A673 (cell line): ENCODE data around the gene ADRA2C. TPM values are rescaled to one million over a fixed set of nuclear protein-coding genes. Genes with fewer than 3 reads are reported as not detected.

Experiments used
- BruUV-seq: library from RNA; stranded (reverse); fragments of 400-500 nt; replicated peaks from 2 replicates; lab custom pipeline; 2021; lab: Mats Ljungman, UMichigan
- CTCF ChIA-PET: fragments of 300-600 bp; sonication (Branson Sonifier 250); formaldehyde crosslinking; loops from one replicate; lab custom pipeline; 2022; ENCODE audit warnings: antibody characterized with exemption; lab: Charles Lee
- POLR2A ChIA-PET: fragments of 300-600 bp; sonication (Branson Sonifier 250); formaldehyde crosslinking; loops from one replicate; lab custom pipeline; 2022; ENCODE audit warnings: antibody characterized with exemption; ENCODE audit not compliant: low non-redundant PET; lab: Charles Lee
- DNase-seq: peaks from one replicate; pipeline ENCODE4 v3.0.0-alpha.2; 2015; ENCODE audit warnings: low spot score
- H3K27ac ChIP-seq: fragments of 200-600 bp; sonication (generic); 2 replicates; pipeline ENCODE4 v1.5.1; 2016; ENCODE audit warnings: mixed run types, low read depth, mild to moderate bottlenecking, mixed read lengths, antibody characterized with exemption, low read length; ENCODE audit not compliant: poor library complexity, severe bottlenecking
- H3K27me3 ChIP-seq: fragments of 200-600 bp; sonication (generic); replicated peaks from 2 replicates; pipeline ENCODE4 v1.6.1; 2017; ENCODE audit warnings: mixed run types, low read depth, mild to moderate bottlenecking, mixed read lengths, antibody characterized with exemption, low read length; ENCODE audit not compliant: insufficient read depth, poor library complexity
- H3K36me3 ChIP-seq: fragments of 200-600 bp; sonication (generic); 2 replicates; pipeline ENCODE4 v1.6.1; 2016; ENCODE audit warnings: mixed run types, mild to moderate bottlenecking, mixed read lengths, antibody characterized with exemption, low read length; ENCODE audit not compliant: insufficient read depth, poor library complexity, severe bottlenecking
- H3K4me1 ChIP-seq: fragments of 200-600 bp; sonication (generic); 2 replicates; pipeline ENCODE4 v1.6.1; 2017; ENCODE audit warnings: mixed run types, mild to moderate bottlenecking, mixed read lengths, antibody characterized with exemption, low read length; ENCODE audit not compliant: insufficient read depth, poor library complexity, severe bottlenecking
- H3K4me3 ChIP-seq: fragments of 200-600 bp; sonication (generic); 2 replicates; pipeline ENCODE4 v1.5.1; 2016; ENCODE audit warnings: low read depth, mixed run types, mild to moderate bottlenecking, mixed read lengths, low read length; ENCODE audit not compliant: poor library complexity, severe bottlenecking
- H3K9me3 ChIP-seq: fragments of 200-600 bp; sonication (generic); 2 replicates; pipeline ENCODE4 v1.6.1; 2016; ENCODE audit warnings: mixed run types, low read depth, mild to moderate bottlenecking, mixed read lengths, antibody characterized with exemption, low read length; ENCODE audit not compliant: poor library complexity, severe bottlenecking
- EZH2 ChIP-seq: fragments of 200-600 bp; sonication (generic); IDR thresholded peaks from 2 replicates; pipeline ENCODE4 v1.6.1; 2017; ENCODE audit warnings: borderline replicate concordance, low read depth, mild to moderate bottlenecking, mixed read lengths, antibody characterized with exemption, low read length; ENCODE audit not compliant: poor library complexity, severe bottlenecking
- intact Hi-C: fragments of 100-400 bp; cut with micrococcal nuclease; formaldehyde crosslinking; loops from one replicate; pipeline ENCODE4 v1.10.0; 2022; ENCODE audit not compliant: unreplicated experiment
- total RNA-seq: library from RNA; stranded (reverse); gene quantifications from 2 replicates; pipeline ENCODE4 v1.2.3, GENCODE V29; 2021
- TF ChIP-seq, protein P1 (sequence below): fragments of 300-800, 200-600 bp; sonication (generic); conservative IDR thresholded peaks from 2 replicates; pipeline ENCODE4 v1.5.1; 2017; ENCODE audit warnings: low read depth, mild to moderate bottlenecking, antibody characterized with exemption, low read length, moderate library complexity, mixed read lengths

ADRA2C gene
- total RNA-seq, 1 experiment from 2014 or later: 14.8 TPM

DNA sequence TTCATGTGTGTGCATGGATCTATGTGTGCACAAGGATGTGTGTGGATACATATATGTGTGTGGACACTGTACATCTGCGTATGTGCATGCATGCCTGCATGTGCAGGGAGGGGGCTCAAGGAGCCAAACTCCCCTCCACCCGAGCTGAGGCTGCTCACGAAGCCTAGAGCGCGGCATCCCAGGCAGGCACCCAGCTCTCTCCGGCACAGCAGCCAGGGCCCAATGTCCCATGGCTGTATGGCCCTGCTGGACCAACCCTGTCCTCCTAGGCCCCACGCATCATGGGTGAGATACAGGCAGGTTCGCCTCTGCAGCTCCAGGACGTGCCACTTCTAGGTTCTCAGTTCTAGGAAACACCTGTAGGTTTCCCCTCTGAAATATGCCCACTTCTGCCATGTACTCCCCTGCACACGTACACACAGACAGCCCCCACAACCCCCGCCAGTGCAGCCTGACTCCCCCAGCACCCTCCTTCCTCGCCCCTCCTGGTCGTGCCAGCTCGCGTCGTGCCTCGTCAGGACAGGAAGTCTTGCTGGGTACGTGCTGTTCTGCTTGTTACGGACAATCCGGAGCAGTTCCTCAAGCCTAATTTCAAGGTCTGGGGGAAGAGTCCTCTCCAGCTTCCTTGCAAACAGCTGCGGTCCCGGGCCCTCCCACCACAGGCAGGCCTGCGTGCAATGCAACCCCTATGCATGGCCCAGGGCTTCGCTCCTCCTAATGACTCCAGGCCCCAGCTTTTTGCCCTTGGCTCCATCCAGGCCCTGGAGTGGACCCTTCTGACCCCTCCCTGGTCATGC is 3.2 kb upstream of the ADRA2C start:
- BruUV-seq: no TSS peak
- Histone ChIP-seq H3K36me3 (no peaks in the 10 kb centered on the region), H3K9me3 (no peaks in the 10 kb centered on the region), H3K4me1 (peaks cover 3% of the 10 kb centered on the region), H3K4me3 (no peak overlapping the region), H3K27me3 (peaks cover 4% of the 10 kb centered on the region), H3K27ac (no peak overlapping the region)
- ChIA-PET POLR2A (no interaction called here), CTCF (no interaction called here)
- no peak for DNase-seq
- TF ChIP-seq, protein P1, sequence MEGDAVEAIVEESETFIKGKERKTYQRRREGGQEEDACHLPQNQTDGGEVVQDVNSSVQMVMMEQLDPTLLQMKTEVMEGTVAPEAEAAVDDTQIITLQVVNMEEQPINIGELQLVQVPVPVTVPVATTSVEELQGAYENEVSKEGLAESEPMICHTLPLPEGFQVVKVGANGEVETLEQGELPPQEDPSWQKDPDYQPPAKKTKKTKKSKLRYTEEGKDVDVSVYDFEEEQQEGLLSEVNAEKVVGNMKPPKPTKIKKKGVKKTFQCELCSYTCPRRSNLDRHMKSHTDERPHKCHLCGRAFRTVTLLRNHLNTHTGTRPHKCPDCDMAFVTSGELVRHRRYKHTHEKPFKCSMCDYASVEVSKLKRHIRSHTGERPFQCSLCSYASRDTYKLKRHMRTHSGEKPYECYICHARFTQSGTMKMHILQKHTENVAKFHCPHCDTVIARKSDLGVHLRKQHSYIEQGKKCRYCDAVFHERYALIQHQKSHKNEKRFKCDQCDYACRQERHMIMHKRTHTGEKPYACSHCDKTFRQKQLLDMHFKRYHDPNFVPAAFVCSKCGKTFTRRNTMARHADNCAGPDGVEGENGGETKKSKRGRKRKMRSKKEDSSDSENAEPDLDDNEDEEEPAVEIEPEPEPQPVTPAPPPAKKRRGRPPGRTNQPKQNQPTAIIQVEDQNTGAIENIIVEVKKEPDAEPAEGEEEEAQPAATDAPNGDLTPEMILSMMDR: no peak
- no peak for TF ChIP-seq EZH2
- intact Hi-C loops: no loop called here

DNA sequence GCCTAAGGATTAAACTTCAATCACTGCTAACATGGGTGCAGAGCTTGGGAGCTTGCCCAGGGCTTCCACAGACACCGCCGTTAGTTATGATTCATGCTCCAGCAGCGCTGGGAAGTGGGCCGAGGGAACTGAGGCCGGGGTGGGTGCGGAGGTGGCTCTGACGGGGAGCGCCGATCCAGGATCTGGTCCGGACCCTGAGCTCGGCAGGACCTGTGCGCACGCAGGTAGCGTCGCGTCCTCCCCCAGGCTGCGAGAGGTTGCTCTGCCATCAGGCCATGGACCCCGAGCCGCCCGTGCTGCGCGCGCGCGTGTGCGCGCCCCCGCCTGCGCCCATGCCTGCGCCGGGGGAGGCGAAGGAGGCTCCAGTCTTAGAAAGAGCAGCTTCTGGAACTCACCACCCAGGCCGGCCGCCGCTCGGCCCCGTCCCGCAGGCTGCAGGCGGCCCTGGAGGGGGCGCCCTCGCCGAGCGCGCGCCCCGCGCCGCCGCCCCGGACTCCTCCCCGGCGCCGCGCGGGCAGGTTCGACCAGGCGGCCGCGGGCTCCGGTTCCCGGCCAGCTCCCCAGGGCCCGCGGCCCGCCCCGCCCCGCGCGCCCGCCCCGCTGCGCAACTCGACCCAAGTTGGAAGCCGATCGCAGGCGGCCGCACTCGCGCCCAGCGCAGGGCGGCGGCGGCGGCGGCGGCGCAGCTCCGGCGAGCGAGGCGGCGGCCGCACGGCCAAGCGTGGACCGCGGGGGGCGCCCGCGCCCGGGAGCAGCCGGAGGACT is 732 bp upstream of the ADRA2C start:
- no peaks in the 10 kb centered on the region for H3K36me3 ChIP-seq
- no peaks in the 10 kb centered on the region for H3K9me3 ChIP-seq
- no peak overlapping the region for H3K27ac ChIP-seq
- H3K4me3 ChIP-seq: peak overlapping the region; percentile 39
- TF ChIP-seq, protein P1: peak; percentile 30; the same call in 1 of the 2 replicates
- no peak for TF ChIP-seq EZH2
- ChIA-PET CTCF (interaction anchor here (1.8 to 2.2 kb wide), 2 partner anchors 43 to 115 kb away, joined by 5 to 6 read pairs; no protein-coding TSS in a partner anchor), POLR2A (no interaction called here)
- peaks cover 8% of the 10 kb centered on the region for H3K4me1 ChIP-seq
- peaks cover 12% of the 10 kb centered on the region for H3K27me3 ChIP-seq
- DNase-seq: peak; percentile 73
- intact Hi-C loops: no loop called here
- BruUV-seq: no TSS peak

DNA sequence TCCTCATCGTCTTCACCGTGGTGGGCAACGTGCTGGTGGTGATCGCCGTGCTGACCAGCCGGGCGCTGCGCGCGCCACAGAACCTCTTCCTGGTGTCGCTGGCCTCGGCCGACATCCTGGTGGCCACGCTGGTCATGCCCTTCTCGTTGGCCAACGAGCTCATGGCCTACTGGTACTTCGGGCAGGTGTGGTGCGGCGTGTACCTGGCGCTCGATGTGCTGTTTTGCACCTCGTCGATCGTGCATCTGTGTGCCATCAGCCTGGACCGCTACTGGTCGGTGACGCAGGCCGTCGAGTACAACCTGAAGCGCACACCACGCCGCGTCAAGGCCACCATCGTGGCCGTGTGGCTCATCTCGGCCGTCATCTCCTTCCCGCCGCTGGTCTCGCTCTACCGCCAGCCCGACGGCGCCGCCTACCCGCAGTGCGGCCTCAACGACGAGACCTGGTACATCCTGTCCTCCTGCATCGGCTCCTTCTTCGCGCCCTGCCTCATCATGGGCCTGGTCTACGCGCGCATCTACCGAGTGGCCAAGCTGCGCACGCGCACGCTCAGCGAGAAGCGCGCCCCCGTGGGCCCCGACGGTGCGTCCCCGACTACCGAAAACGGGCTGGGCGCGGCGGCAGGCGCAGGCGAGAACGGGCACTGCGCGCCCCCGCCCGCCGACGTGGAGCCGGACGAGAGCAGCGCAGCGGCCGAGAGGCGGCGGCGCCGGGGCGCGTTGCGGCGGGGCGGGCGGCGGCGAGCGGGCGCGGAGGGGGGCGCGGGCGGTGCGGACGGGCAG is 792 bp downstream of the ADRA2C start:
- H3K36me3 ChIP-seq: no peaks in the 10 kb centered on the region
- BruUV-seq: no TSS peak
- no peak for TF ChIP-seq EZH2
- TF ChIP-seq, protein P1: no peak; the same call in 1 of the 2 replicates
- ChIA-PET CTCF (interaction anchor here (1.1 to 1.8 kb wide), 2 partner anchors 17 to 41 kb away, joined by 4 to 5 read pairs; no protein-coding TSS in a partner anchor), POLR2A (no interaction called here)
- H3K4me1 ChIP-seq: peaks cover 8% of the 10 kb centered on the region
- H3K9me3 ChIP-seq: no peaks in the 10 kb centered on the region
- peak; percentile 71 for DNase-seq
- no peak overlapping the region for H3K27ac ChIP-seq
- H3K27me3 ChIP-seq: peaks cover 17% of the 10 kb centered on the region
- intact Hi-C loops: no loop called here
- H3K4me3 ChIP-seq: peak overlapping the region; percentile 39
